Activated naive CD4-positive, alpha-beta T cell treated with anti-CD3 and anti-CD28 coated beads, Interleukin-2, amount 50 U/mL, for 72 hours (primary cell): ENCODE data around the gene CINP. TPM values are rescaled to one million over a fixed set of nuclear protein-coding genes. Genes with fewer than 3 reads are reported as not detected.
A peak's percentile ranks its signal among the peaks of the same experiment; 100 is the strongest.

Experiments
- ATAC-seq, 2 donors: fragments of 150-1000 bp; cut with Tn5 transposase; 2 replicates each; pipeline ENCODE4 v1.10.0; 2021; ENCODE audit warnings: mild to moderate bottlenecking in 2 of 2, moderate library complexity in 2 of 2
- DNase-seq, 2 donors: peaks; one replicate each; pipeline ENCODE4 v3.0.0; 2021 to 2022; ENCODE audit warnings: low spot score in 2 of 2
- H3K27ac Mint-ChIP-seq, 2 donors: one replicate each; pipeline ENCODE4 v1.8.0; 2022; ENCODE audit warnings: mild to moderate bottlenecking in 2 of 2, mixed read lengths in 2 of 2
- H3K36me3 Mint-ChIP-seq, 2 donors: one replicate each; pipeline ENCODE4 v1.8.0; 2022; ENCODE audit warnings: mixed read lengths in 2 of 2
- H3K9me3 Mint-ChIP-seq, 2 donors: one replicate each; pipeline ENCODE4 v1.8.0; 2022; ENCODE audit warnings: mixed read lengths in 2 of 2
- total RNA-seq, 2 donors: library from RNA; stranded (reverse); gene quantifications; one replicate each; pipeline ENCODE4 v1.2.3, GENCODE V29; 2022

Gene CINP
- total RNA-seq = 10 to 100 TPM; 42.6 to 42.8 TPM

- ATAC-seq (peak; percentile 75 to 84), DNase-seq (peak; percentile 92 to 94)
- Mint-ChIP-seq H3K27ac (peak within 1 kb of the TSS; percentile 95 to 97), H3K36me3 (peaks cover 0 to 5% of the 10 kb centered on the region in 2 donors), H3K9me3 (peaks cover 0 to 4% of the 10 kb centered on the region in 2 donors)
Observed at GRCh38 chr14:102362545-102363181, at the start of gene CINP, which contains the start of gene TECPR2. Gene CINP (minus strand): TSS chr14:102362890. CDS start chr14:102362851, 39 bp downstream. Gene TECPR2 (plus strand): TSS chr14:102362941. CDS start chr14:102376722, 13,781 bp downstream.

GRCh38 chr14:102408724-102409123 lies 46.0 kb upstream of the CINP start:
- no peak for DNase-seq
- Mint-ChIP-seq H3K36me3 (peaks cover 0 to under 1% of the 10 kb centered on the region in 2 donors), H3K27ac (peak overlapping the region in 1 of 2 donors; percentile 77), H3K9me3 (no peaks in the 10 kb centered on the region)
- ATAC-seq = peak in 1 of 2 donors; percentile 22

- no peak for ATAC-seq
- H3K9me3 Mint-ChIP-seq = peaks cover 13 to 14% of the 10 kb centered on the region in 2 donors
- DNase-seq = no peak
- H3K27ac Mint-ChIP-seq = peak overlapping the region in 1 of 2 donors; percentile 22
- peaks cover 13 to 14% of the 10 kb centered on the region in 2 donors for H3K36me3 Mint-ChIP-seq
Observed at GRCh38 chr14:102407258-102407657, 44.6 kb upstream of the CINP start.

- no peak overlapping the region for H3K27ac Mint-ChIP-seq
- ATAC-seq (no peak), DNase-seq (no peak)
- peaks cover 13 to 28% of the 10 kb centered on the region in 2 donors for H3K36me3 Mint-ChIP-seq
- H3K9me3 Mint-ChIP-seq = peaks cover 13 to 19% of the 10 kb centered on the region in 2 donors
Observed at GRCh38 chr14:102403028-102403427, 40.3 kb upstream of the CINP start.

- no peak overlapping the region for H3K27ac Mint-ChIP-seq
- H3K36me3 Mint-ChIP-seq = peaks cover 0 to 27% of the 10 kb centered on the region in 2 donors
Observed at GRCh38 chr14:102396521-102396920, 33.8 kb upstream of the CINP start.

GRCh38 chr14:102394717-102395375 lies 32.2 kb upstream of the CINP start:
- DNase-seq (no peak), ATAC-seq (peak; percentile 55 to 89)
- H3K9me3 Mint-ChIP-seq = peaks cover 0 to 9% of the 10 kb centered on the region in 2 donors
- peak overlapping the region; percentile 71 to 88 for H3K27ac Mint-ChIP-seq
- peaks cover 0 to 27% of the 10 kb centered on the region in 2 donors for H3K36me3 Mint-ChIP-seq

More at GRCh38 chr14:102396521-102396920, 33.8 kb upstream of the CINP start:
- peaks cover 0 to 9% of the 10 kb centered on the region in 2 donors for H3K9me3 Mint-ChIP-seq
- no peak for ATAC-seq
- DNase-seq = no peak

- Mint-ChIP-seq H3K36me3 (peaks cover 0 to 8% of the 10 kb centered on the region in 2 donors), H3K27ac (peak overlapping the region in 1 of 2 donors; percentile 59), H3K9me3 (peaks cover 0 to 4% of the 10 kb centered on the region in 2 donors)
- DNase-seq (no peak), ATAC-seq (no peak)
Observed at GRCh38 chr14:102392506-102392905, 29.8 kb upstream of the CINP start.

- peaks cover 0 to 4% of the 10 kb centered on the region in 2 donors for H3K9me3 Mint-ChIP-seq
- no peak for DNase-seq
- ATAC-seq = no peak
- no peak overlapping the region for H3K27ac Mint-ChIP-seq
- no peaks in the 10 kb centered on the region for H3K36me3 Mint-ChIP-seq
Observed at GRCh38 chr14:102390064-102390855, 27.6 kb upstream of the CINP start.

GRCh38 chr14:102389246-102389645 lies 26.6 kb upstream of the CINP start:
- ATAC-seq = no peak
- Mint-ChIP-seq H3K9me3 (peaks cover 0 to 4% of the 10 kb centered on the region in 2 donors), H3K27ac (no peak overlapping the region), H3K36me3 (no peaks in the 10 kb centered on the region)
- DNase-seq = no peak

- ATAC-seq (no peak), DNase-seq (no peak)
- H3K36me3 Mint-ChIP-seq = no peaks in the 10 kb centered on the region
- peaks cover 0 to under 1% of the 10 kb centered on the region in 2 donors for H3K9me3 Mint-ChIP-seq
- H3K27ac Mint-ChIP-seq = no peak overlapping the region
Observed at GRCh38 chr14:102387086-102387485, 24.4 kb upstream of the CINP start.

- H3K9me3 Mint-ChIP-seq = no peaks in the 10 kb centered on the region
- peaks cover 0 to 6% of the 10 kb centered on the region in 2 donors for H3K36me3 Mint-ChIP-seq
- ATAC-seq (no peak), DNase-seq (no peak)
- no peak overlapping the region for H3K27ac Mint-ChIP-seq
Observed at GRCh38 chr14:102378830-102379229, 16.1 kb upstream of the CINP start.

- DNase-seq = no peak
- peaks cover 0 to 6% of the 10 kb centered on the region in 2 donors for H3K36me3 Mint-ChIP-seq
- no peaks in the 10 kb centered on the region for H3K9me3 Mint-ChIP-seq
- ATAC-seq = no peak
- peak overlapping the region in 1 of 2 donors; percentile 38 for H3K27ac Mint-ChIP-seq
Observed at GRCh38 chr14:102377696-102378095, 15.0 kb upstream of the CINP start.

- Mint-ChIP-seq H3K36me3 (peaks cover 0 to 6% of the 10 kb centered on the region in 2 donors), H3K27ac (peak overlapping the region; percentile 1 to 77), H3K9me3 (no peaks in the 10 kb centered on the region)
- ATAC-seq (peak; percentile 90 to 97), DNase-seq (peak in 1 of 2 donors; percentile 9)
Observed at GRCh38 chr14:102375119-102375518, 12.4 kb upstream of the CINP start.

- ATAC-seq (no peak), DNase-seq (no peak)
- peaks cover 0 to 5% of the 10 kb centered on the region in 2 donors for H3K36me3 Mint-ChIP-seq
- H3K27ac Mint-ChIP-seq = peak overlapping the region in 1 of 2 donors; percentile 77
- H3K9me3 Mint-ChIP-seq = no peaks in the 10 kb centered on the region
Observed at GRCh38 chr14:102374264-102374663, 11.6 kb upstream of the CINP start.

GRCh38 chr14:102373110-102373509 lies 10.4 kb upstream of the CINP start:
- H3K27ac Mint-ChIP-seq = no peak overlapping the region
- ATAC-seq (peak in 1 of 2 donors; percentile 20), DNase-seq (no peak)
- H3K36me3 Mint-ChIP-seq = no peaks in the 10 kb centered on the region
- H3K9me3 Mint-ChIP-seq = no peaks in the 10 kb centered on the region

- ATAC-seq (no peak), DNase-seq (no peak)
- peaks cover 0 to 5% of the 10 kb centered on the region in 2 donors for H3K36me3 Mint-ChIP-seq
- H3K27ac Mint-ChIP-seq = no peak overlapping the region
- peaks cover 0 to 4% of the 10 kb centered on the region in 2 donors for H3K9me3 Mint-ChIP-seq
Observed at GRCh38 chr14:102371361-102371760, 8.7 kb upstream of the CINP start.
